GM12891 (cell line): ENCODE results near the gene F5.

ENCODE experiments used
- PAX5 ChIP-seq: IDR thresholded peaks from 2 replicates; pipeline ENCODE4 v1.6.1; 2011; ENCODE audit warnings: low read length, moderate library complexity, mild to moderate bottlenecking; ENCODE audit not compliant: insufficient read depth, severe bottlenecking
- POLR2A ChIP-seq: IDR thresholded peaks from 2 replicates; pipeline ENCODE4 v1.6.1; 2011; ENCODE audit warnings: low read depth, low read length, control low read depth
- POLR2AphosphoS5 ChIP-seq: IDR thresholded peaks from 2 replicates; pipeline ENCODE4 v1.6.1; 2011; ENCODE audit warnings: low read depth, low read length, control low read depth
- POU2F2 ChIP-seq: IDR thresholded peaks from 2 replicates; pipeline ENCODE4 v1.6.1; 2011; ENCODE audit warnings: low read depth, mild to moderate bottlenecking, control low read depth, low read length, moderate library complexity
- SPI1 ChIP-seq: IDR thresholded peaks from 2 replicates; pipeline ENCODE4 v1.6.1; 2011; ENCODE audit warnings: low read depth, low read length, control low read depth
- TAF1 ChIP-seq: IDR thresholded peaks from 2 replicates; pipeline ENCODE4 v1.6.1; 2011; ENCODE audit warnings: low read depth, low read length, control low read depth

DNA sequence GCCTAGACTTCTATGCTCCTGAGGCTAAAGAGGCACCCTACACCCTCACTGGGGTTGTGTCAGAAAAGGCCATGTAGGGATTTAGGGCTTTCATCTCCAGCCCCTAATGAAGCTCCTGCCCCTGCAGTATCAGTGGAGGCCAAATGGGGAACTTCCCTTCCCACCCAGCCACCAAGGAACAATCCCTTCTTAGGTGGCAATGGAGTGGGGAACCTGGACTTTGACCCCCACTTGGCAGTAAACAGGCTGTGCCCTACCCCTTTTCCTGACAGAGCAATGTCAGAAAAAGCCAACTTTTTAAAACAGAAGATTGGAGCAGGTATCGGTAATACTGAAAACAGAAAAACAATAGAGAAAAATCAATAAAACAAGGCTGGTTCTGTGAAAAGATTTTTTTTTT lies 65.1 kb downstream of the F5 start:
- no peak for TF ChIP-seq POLR2A
- TF ChIP-seq TAF1 = no peak
- no peak for TF ChIP-seq POLR2AphosphoS5
- TF ChIP-seq SPI1 = no peak
- TF ChIP-seq PAX5 = no peak
- no peak for TF ChIP-seq POU2F2
